OCI-LY1 (cell line): ENCODE data around the gene HSF5.

Experiments used
- H2AFZ ChIP-seq: fragments of 200-600 bp; sonication (generic), shearing (Covaris generic); 2 replicates; pipeline ENCODE4 v1.6.0; 2014; ENCODE audit warnings: antibody characterized with exemption, mild to moderate bottlenecking, low read length
- H3F3A ChIP-seq: fragments of 200-600 bp; sonication (generic), shearing (Covaris generic); 2 replicates; pipeline ENCODE4 v1.6.0; 2014; ENCODE audit warnings: mild to moderate bottlenecking, antibody characterized with exemption, low read length, moderate library complexity; ENCODE audit not compliant: insufficient read depth
- H3K27ac ChIP-seq: fragments of 200-600 bp; sonication (generic); 2 replicates; pipeline ENCODE4 v1.5.1; 2014; ENCODE audit warnings: low read length, mixed run types, mild to moderate bottlenecking, low read depth; ENCODE audit not compliant: poor library complexity, severe bottlenecking
- H3K27me3 ChIP-seq: fragments of 200-600 bp; sonication (generic); 2 replicates; pipeline ENCODE4 v1.6.0; 2014; ENCODE audit warnings: antibody characterized with exemption, mild to moderate bottlenecking, low read length, moderate library complexity; ENCODE audit not compliant: insufficient read depth
- H3K36me3 ChIP-seq: fragments of 200-600 bp; sonication (generic); 2 replicates; pipeline ENCODE4 v1.6.1; 2014; ENCODE audit warnings: mild to moderate bottlenecking, antibody characterized with exemption, low read length, moderate library complexity, mixed read lengths; ENCODE audit not compliant: insufficient read depth
- H3K4me1 ChIP-seq: fragments of 200-600 bp; sonication (generic); 2 replicates; pipeline ENCODE4 v1.5.1; 2014; ENCODE audit warnings: mild to moderate bottlenecking, low read length, moderate library complexity; ENCODE audit not compliant: insufficient read depth, severe bottlenecking
- H3K4me2 ChIP-seq: fragments of 200-600 bp; sonication (generic), shearing (Covaris generic); 2 replicates; pipeline ENCODE4 v1.6.1; 2014; ENCODE audit warnings: low read length
- H3K4me3 ChIP-seq: fragments of 200-600 bp; sonication (generic); 2 replicates; pipeline ENCODE4 v1.5.1; 2014; ENCODE audit warnings: low read length, low read depth, mild to moderate bottlenecking, mixed read lengths; ENCODE audit not compliant: poor library complexity, severe bottlenecking
- H3K79me2 ChIP-seq: fragments of 200-600 bp; shearing (Covaris generic); 2 replicates; pipeline ENCODE4 v1.6.1; 2016; ENCODE audit warnings: mixed run types, low read length, mixed read lengths; ENCODE audit not compliant: insufficient read depth
- H3K9ac ChIP-seq: fragments of 200-600 bp; sonication (generic), shearing (Covaris generic); 2 replicates; pipeline ENCODE4 v1.6.1; 2014; ENCODE audit warnings: mild to moderate bottlenecking, low read length, mixed read lengths
- H3K9me2 ChIP-seq: fragments of 200-600 bp; sonication (generic), shearing (Covaris generic); 2 replicates; pipeline ENCODE4 v1.6.1; 2014; ENCODE audit warnings: low read depth, mild to moderate bottlenecking, low read length, mixed read lengths
- H3K9me3 ChIP-seq: fragments of 200-600 bp; shearing (Covaris generic); 2 replicates; pipeline ENCODE4 v1.6.1; 2014; ENCODE audit warnings: low read length, mixed read lengths
- H4K20me1 ChIP-seq: fragments of 200-600 bp; sonication (generic), shearing (Covaris generic); 2 replicates; pipeline ENCODE4 v1.6.0; 2016; ENCODE audit warnings: mild to moderate bottlenecking, low read length; ENCODE audit not compliant: insufficient read depth
- CTCF ChIP-seq: fragments of 200-600 bp; sonication (generic), shearing (Covaris generic); IDR thresholded peaks from 2 replicates; pipeline ENCODE4 v1.5.1; 2017; ENCODE audit warnings: mild to moderate bottlenecking, antibody characterized with exemption, low read length, moderate library complexity, mixed read lengths
- EZH2 ChIP-seq: fragments of 200-600 bp; sonication (generic), shearing (Covaris generic); IDR thresholded peaks from 2 replicates; pipeline ENCODE4 v1.8.0; 2017; ENCODE audit warnings: borderline replicate concordance, mixed run types, mild to moderate bottlenecking, antibody characterized with exemption, low read length, moderate library complexity, mixed read lengths

HSF5 gene

GRCh38 chr17:58375811-58376210 lies 112.4 kb downstream of the HSF5 start:
- H3K4me3 ChIP-seq, result no peak overlapping the region
- H3F3A ChIP-seq, result no peaks in the 10 kb centered on the region
- no peaks in the 10 kb centered on the region for H4K20me1 ChIP-seq
- H2AFZ ChIP-seq, result no peak overlapping the region
- no peak for TF ChIP-seq EZH2
- no peaks in the 10 kb centered on the region for H3K79me2 ChIP-seq
- no peaks in the 10 kb centered on the region for H3K4me1 ChIP-seq
- no peak overlapping the region for H3K27ac ChIP-seq
- H3K9me3 ChIP-seq, result no peaks in the 10 kb centered on the region
- H3K9ac ChIP-seq, result no peak overlapping the region
- no peaks in the 10 kb centered on the region; the same call in 1 of the 2 replicates for H3K36me3 ChIP-seq
- no peaks in the 10 kb centered on the region; the same call in none of the 2 replicates for H3K27me3 ChIP-seq
- H3K4me2 ChIP-seq, result no peak overlapping the region
- H3K9me2 ChIP-seq, result no peaks in the 10 kb centered on the region

GRCh38 chr17:58375256-58375655 lies 113.0 kb downstream of the HSF5 start:
- no peak overlapping the region for H3K4me3 ChIP-seq
- no peaks in the 10 kb centered on the region; the same call in 1 of the 2 replicates for H3K36me3 ChIP-seq
- H3F3A ChIP-seq, result no peaks in the 10 kb centered on the region
- H3K79me2 ChIP-seq, result no peaks in the 10 kb centered on the region
- H3K4me2 ChIP-seq, result no peak overlapping the region
- H3K9me2 ChIP-seq, result no peaks in the 10 kb centered on the region
- H3K27me3 ChIP-seq, result no peaks in the 10 kb centered on the region; the same call in 1 of the 2 replicates
- no peak overlapping the region for H2AFZ ChIP-seq
- H3K9me3 ChIP-seq, result no peaks in the 10 kb centered on the region
- H3K9ac ChIP-seq, result no peak overlapping the region
- no peaks in the 10 kb centered on the region for H3K4me1 ChIP-seq
- H4K20me1 ChIP-seq, result no peaks in the 10 kb centered on the region
- H3K27ac ChIP-seq, result no peak overlapping the region
- TF ChIP-seq CTCF (no peak), EZH2 (no peak)

- no peak overlapping the region for H3K4me2 ChIP-seq
- H3K9me3 ChIP-seq, result no peaks in the 10 kb centered on the region
- no peak overlapping the region for H3K27ac ChIP-seq
- no peaks in the 10 kb centered on the region; the same call in 1 of the 2 replicates for H3K27me3 ChIP-seq
- no peaks in the 10 kb centered on the region for H4K20me1 ChIP-seq
- TF ChIP-seq EZH2, result no peak
- TF ChIP-seq CTCF, result no peak
- no peaks in the 10 kb centered on the region for H3K36me3 ChIP-seq
- no peaks in the 10 kb centered on the region for H3K79me2 ChIP-seq
- H3K9ac ChIP-seq, result no peak overlapping the region
- no peaks in the 10 kb centered on the region for H3F3A ChIP-seq
- no peaks in the 10 kb centered on the region for H3K9me2 ChIP-seq
- no peak overlapping the region for H3K4me3 ChIP-seq
- no peak overlapping the region for H2AFZ ChIP-seq
- no peaks in the 10 kb centered on the region for H3K4me1 ChIP-seq
These were observed 114.3 kb downstream of the HSF5 start for GRCh38 chr17:58373923-58374322.

- Histone ChIP-seq H3K4me2 (no peak overlapping the region), H3K79me2 (no peaks in the 10 kb centered on the region), H3K9me2 (no peaks in the 10 kb centered on the region), H3K27ac (no peak overlapping the region), H3K4me1 (no peaks in the 10 kb centered on the region), H3K9ac (no peak overlapping the region), H3K4me3 (no peak overlapping the region), H4K20me1 (no peaks in the 10 kb centered on the region), H3K9me3 (no peaks in the 10 kb centered on the region), H3F3A (no peaks in the 10 kb centered on the region), H3K36me3 (no peaks in the 10 kb centered on the region), H2AFZ (no peak overlapping the region), H3K27me3 (no peaks in the 10 kb centered on the region; the same call in 1 of the 2 replicates)
- TF ChIP-seq CTCF (no peak), EZH2 (no peak)
These were observed 115.2 kb downstream of the HSF5 start for GRCh38 chr17:58373003-58373402.
